Measurements from ENCODE around the gene PACRG.

DNA sequence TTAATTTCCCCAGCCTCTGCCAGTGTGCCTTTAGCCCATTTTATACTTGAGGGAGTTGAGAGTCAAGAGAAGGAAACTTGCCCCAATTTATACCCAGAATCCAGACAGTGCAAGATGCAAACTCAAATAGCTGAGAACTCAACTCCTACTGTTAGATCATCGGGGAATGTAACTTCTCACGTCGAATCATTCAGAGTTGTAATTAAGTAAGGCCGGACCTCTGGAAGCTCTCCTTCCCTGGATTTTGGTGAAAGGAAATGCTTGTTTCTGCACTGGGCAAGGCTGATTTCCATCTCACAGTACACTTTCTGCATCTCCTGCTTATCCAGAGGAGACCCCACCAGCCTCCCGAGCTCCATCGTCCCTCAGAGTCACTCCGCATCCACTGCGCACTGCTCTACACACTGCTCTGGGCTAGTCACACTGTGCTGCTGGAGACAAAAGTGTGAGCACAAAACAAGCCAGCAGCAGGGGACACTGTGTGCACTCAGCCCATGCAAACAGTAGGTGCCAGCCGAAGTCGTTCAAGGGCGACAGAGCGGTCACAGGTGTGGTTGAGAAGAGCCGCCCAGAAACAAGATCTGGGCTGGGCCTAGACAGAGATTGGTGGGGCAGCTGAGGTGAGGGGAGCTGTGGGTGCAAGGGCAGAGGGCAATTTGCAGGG, 536.4 kb downstream of the PACRG start:
- no peak for TF ChIP-seq CTCF (IDR thresholded peaks at IDR 0.05)
- TF ChIP-seq POLR2A (IDR thresholded peaks at IDR 0.05): no peak
